CD4-positive, alpha-beta T cell treated with Interleukin-10 for 1 hour (primary cell): ENCODE measurements around the gene SRPK2.

ENCODE experiments used
- DNase-seq: peaks from one replicate; pipeline ENCODE4 v3.0.0-alpha.2; 2020

Gene SRPK2

GRCh38 chr7:105127179-105127578 lies 261.5 kb downstream of the SRPK2 start:
- DNase-seq, result no peak

GRCh38 chr7:105126436-105126975 lies 262.2 kb downstream of the SRPK2 start:
- DNase-seq, result no peak

GRCh38 chr7:105125745-105126144 lies 263.0 kb downstream of the SRPK2 start:
- no peak for DNase-seq

DNA sequence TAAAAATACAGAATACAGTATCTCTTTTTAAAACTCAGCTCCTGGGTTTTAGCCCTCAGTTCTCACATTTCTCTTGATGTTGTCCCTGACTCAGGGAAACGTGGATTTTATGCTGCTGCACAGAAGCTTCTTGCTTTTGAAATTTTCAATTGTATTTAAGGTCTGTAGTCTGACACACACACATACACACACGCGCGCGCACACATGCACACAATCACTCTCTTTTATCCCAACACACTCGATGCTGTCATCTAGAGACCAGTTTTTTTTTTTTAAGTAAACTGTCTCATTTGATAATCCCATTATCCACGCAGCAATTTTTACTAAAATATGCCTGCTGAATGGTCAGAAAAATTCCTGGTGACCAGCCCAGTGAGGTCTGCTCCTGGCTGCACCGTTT lies 266.1 kb downstream of the SRPK2 start:
- no peak for DNase-seq

DNA sequence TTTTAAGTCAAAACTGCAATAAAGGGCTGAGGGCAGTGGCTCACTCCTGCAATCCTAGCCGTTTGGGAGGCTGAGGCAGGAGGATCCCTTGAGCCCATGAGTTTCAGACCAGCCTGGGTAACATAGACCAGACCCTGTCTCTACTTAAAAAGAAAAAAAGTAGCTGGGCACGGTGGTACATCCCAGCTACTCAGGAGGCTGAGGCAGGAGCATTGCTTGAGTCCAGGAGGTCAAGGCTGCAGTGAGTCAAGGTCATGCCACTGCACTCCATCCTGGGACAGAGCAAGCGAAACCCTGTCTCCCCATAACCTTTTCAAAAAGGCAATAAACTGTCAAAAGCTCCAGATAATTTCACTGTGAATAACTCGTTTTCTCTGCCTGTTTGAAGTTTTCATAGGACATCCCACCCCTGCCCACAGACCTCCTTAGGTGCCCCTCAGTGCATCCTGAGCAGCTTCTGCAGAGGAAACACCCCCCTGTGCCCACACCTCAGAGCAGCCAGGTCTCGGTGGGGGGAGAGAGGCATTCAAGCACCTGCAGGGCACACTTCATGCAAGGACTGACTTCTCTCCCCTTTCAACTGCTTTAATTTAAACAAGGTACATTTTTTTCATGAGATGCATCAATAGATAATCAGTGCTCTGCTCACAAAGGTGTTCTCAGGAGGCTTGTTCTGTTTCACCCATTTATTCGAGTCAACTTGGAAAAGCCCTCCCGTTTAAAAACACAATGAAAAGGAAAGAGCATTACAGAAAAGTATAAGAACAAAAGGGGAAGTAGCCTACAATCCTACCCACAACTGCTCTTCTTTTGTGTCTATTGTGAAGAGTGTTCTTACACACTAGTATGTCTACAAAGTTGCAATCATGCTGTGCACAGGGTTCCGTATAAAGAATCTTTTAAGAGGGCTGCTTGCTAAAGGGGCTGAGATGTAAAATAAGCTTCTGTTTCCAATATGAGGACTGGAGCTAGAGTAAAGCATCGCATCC lies 269.8 kb downstream of the SRPK2 start:
- DNase-seq, result no peak

GRCh38 chr7:105112440-105113418 lies 276.0 kb downstream of the SRPK2 start:
- DNase-seq, result no peak

DNA sequence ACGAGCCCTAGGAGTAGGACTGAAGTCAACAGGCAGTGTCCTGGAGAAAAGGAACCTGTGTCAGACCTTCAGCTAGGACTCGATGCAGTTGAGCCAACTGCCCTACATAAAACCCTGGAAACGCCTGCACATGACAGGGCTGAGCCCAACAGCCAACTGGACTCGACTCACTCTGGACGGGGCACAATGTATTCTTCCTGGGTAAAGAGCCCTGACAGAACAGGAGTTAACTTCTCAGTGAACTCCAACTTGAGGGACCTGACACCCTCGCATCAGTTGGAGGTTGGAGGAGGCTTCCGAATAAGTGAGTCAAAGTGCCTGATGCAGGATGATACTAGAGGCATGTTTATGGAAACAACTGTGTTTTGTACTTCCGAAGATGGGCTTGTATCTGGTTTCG lies 281.3 kb downstream of the SRPK2 start:
- no peak for DNase-seq

DNA sequence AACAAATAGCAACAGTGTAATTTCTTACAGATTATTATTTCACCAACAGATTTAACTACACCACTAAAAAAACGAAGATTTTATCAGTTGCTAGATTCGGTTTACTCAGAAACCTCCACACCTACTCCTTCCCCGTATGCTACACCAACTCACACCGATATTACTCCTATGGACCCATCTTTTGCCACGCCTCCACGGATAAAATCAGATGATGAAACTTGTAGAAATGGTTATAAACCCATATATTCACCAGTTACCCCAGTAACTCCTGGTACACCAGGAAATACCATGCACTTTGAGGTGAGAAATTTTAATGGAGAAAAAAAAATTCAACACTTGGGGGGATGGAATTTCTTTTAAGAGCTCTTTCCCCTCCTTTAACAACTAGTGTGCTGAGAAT lies 282.2 kb downstream of the SRPK2 start:
- DNase-seq, result no peak

GRCh38 chr7:105105579-105105978 lies 283.1 kb downstream of the SRPK2 start:
- no peak for DNase-seq

GRCh38 chr7:105102557-105103352 lies 286.0 kb downstream of the SRPK2 start:
- no peak for DNase-seq

DNA sequence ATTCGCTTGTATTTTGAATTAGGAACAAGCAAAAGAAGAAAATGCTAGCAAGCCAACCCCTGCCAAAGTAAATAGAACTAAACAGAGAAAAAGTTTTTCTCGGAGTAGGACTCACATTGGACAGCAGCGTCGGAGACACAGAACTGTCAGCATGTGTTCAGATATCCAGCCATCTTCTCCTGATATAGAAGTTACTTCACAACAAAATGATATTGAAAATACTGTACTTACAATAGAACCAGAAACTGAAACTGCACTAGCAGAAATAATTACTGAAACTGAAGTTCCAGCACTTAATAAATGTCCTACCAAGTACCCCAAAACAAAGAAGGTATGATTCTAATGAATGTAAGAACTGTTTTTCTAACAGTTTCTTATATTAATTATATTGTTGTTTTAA lies 286.9 kb downstream of the SRPK2 start:
- DNase-seq, result no peak

- DNase-seq, result no peak
These were observed 289.7 kb downstream of the SRPK2 start for GRCh38 chr7:105098863-105099515.

- DNase-seq, result no peak
These were observed 291.1 kb downstream of the SRPK2 start for GRCh38 chr7:105097619-105098018.

DNA sequence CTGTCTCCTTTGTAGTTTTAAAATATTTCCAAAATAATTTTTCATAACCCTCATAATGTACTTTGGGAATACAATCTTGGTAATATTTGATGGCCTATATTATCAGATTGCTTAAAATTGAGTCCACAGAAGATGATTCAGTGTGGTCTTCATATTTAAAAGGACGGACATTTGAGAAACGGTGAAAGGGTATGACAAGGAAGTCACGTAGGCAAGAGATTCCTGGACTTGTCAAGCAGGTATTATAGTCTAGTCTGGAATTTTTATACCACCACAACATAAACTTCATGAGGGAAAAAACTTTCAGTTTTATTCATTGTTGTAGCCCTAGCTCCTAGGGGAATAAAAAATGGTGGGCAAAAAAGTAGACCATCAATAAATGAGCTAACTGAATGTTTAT lies 292.4 kb downstream of the SRPK2 start:
- no peak for DNase-seq

- DNase-seq, result no peak
These were observed 293.8 kb downstream of the SRPK2 start for GRCh38 chr7:105094966-105095365.

DNA sequence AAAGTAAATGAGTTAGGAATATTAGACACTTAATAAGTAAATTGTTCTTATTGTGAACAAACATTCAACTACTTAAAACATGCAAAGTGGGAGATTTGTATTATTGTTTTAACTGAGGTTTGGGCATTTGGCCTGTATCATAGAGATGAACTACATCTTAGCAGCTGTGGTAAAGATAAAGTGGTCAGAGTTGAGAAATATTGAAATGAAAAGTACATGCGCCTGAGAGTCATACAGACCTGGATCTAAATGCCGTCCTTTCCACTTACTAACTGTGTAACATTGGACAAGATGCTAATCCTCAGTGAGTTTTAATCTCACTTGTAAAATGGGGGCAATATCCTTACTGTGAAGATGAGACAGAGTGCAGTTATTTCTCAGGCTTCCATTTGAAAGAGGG lies 300.3 kb downstream of the SRPK2 start:
- no peak for DNase-seq

GRCh38 chr7:105087981-105088380 lies 300.7 kb downstream of the SRPK2 start:
- DNase-seq, result no peak

DNA sequence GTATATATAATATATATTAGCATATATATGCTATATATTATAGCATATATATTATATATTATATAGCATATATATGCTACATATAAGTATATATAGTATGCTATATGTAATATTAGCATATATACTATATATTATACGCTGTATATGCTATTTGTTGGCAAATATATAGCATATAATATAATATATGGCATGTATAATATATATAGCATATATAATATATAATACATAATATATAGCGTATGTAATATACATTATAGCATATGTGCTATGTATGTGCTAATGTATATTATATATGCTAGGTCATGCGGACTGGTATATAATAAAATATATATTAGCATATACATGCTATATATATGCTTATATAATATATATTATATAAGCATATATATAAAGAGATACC lies 301.9 kb downstream of the SRPK2 start:
- DNase-seq, result no peak

- DNase-seq, result no peak
These were observed 304.1 kb downstream of the SRPK2 start for GRCh38 chr7:105084581-105084980.

GRCh38 chr7:105079348-105079747 lies 309.4 kb downstream of the SRPK2 start:
- no peak for DNase-seq

DNA sequence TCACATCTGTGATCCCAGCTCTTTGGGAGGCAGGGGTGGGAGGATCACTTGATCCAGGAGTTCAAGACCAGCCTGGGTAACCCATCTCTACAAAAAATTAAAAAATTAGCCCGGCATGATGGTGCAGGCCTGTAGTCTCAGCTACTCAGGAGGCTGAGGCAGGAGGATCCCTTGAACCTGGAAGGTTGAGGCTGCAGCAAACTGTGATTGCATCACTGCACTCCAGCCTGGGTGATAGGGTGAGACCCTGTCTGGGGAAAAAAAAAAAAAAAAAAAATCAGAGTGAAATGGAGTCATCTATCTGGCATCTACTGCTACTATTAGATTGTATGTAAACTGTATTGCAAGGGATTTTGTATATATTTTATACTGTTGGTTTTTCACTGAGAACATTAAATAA lies 315.6 kb downstream of the SRPK2 start:
- no peak for DNase-seq

GRCh38 chr7:105068886-105069285 lies 319.8 kb downstream of the SRPK2 start:
- DNase-seq, result no peak
